Endothelial cell of umbilical vein (primary cell): ENCODE data around the gene MVD. TPM values are rescaled to one million over a fixed set of nuclear protein-coding genes. Genes with fewer than 3 reads are reported as not detected.

Source experiments
- BruUV-seq: library from RNA; stranded (reverse); fragments of 400-500 nt; replicated peaks from 2 replicates; lab custom pipeline; 2021; lab: Mats Ljungman, UMichigan
- CTCF ChIA-PET: fragments of 300-600, 350-600 bp; sonication (Branson Sonifier 250); formaldehyde crosslinking; loops from one replicate; lab custom pipeline; 2021; ENCODE audit warnings: antibody characterized with exemption, inconsistent platforms; lab: Charles Lee
- POLR2A ChIA-PET: fragments of 300-600, 350-600 bp; sonication (Branson Sonifier 250); formaldehyde crosslinking; loops from one replicate; lab custom pipeline; 2021; ENCODE audit warnings: antibody characterized with exemption, inconsistent platforms; lab: Charles Lee
- DNase-seq: peaks from one replicate; pipeline ENCODE4 v3.0.0-alpha.2; 2011; ENCODE audit warnings: low read depth, low spot score
- FAIRE-seq: peaks from 2 replicates; lab custom pipeline; 2011; peaks lifted over from hg19 to GRCh38; lab: Jason Lieb, UNC
- H2AFZ ChIP-seq: 2 replicates; pipeline ENCODE4 v1.6.0; 2012; ENCODE audit warnings: low read depth, low read length, control low read depth, inconsistent platforms
- H3K27ac ChIP-seq: 2 replicates; pipeline ENCODE4 v1.5.1; 2011; ENCODE audit warnings: low read depth, mild to moderate bottlenecking, control low read depth, low read length, moderate library complexity; ENCODE audit not compliant: insufficient read depth
- H3K27me3 ChIP-seq, 2 experiments: 2 replicates each; pipeline versions ENCODE4 v1.6.0 to v1.6.1; 2011; ENCODE audit warnings: low read length in 2 of 2, mixed read lengths in 1 of 2; ENCODE audit not compliant: control insufficient read depth in 2 of 2, insufficient read depth in 2 of 2
- H3K36me3 ChIP-seq, 2 experiments: 2 replicates in 1 of 2; 3 replicates in 1 of 2; pipeline ENCODE4 v1.5.1; 2011; ENCODE audit warnings: low read length in 2 of 2, mild to moderate bottlenecking in 1 of 2, moderate library complexity in 1 of 2; ENCODE audit not compliant: control insufficient read depth in 2 of 2, insufficient read depth in 2 of 2; ENCODE audit errors: extremely low read depth in 1 of 2
- H3K4me1 ChIP-seq: 3 replicates; pipeline ENCODE4 v1.5.1; 2011; ENCODE audit warnings: mild to moderate bottlenecking, low read length; ENCODE audit not compliant: control insufficient read depth, insufficient read depth; ENCODE audit errors: extremely low read depth
- H3K4me2 ChIP-seq: 2 replicates; pipeline ENCODE4 v1.6.1; 2011; ENCODE audit warnings: low read length, control low read depth, mixed read lengths; ENCODE audit not compliant: insufficient read depth
- H3K4me3 ChIP-seq, 3 experiments: fragments of 200-600 bp in 1 of 3; sonication (generic), shearing (Covaris generic) in 1 of 3; replicated peaks in 1 of 3; 2 replicates each; pipeline ENCODE4 v1.5.1; 2011 to 2016; ENCODE audit warnings: control low read depth in 3 of 3, low read length in 3 of 3, mild to moderate bottlenecking in 2 of 3, inconsistent platforms in 1 of 3, low read depth in 1 of 3, moderate library complexity in 1 of 3; ENCODE audit not compliant: insufficient read depth in 1 of 3
- H3K79me2 ChIP-seq: 2 replicates; pipeline ENCODE4 v1.6.0; 2012; ENCODE audit warnings: low read length, inconsistent platforms; ENCODE audit not compliant: control insufficient read depth, insufficient read depth
- H3K9ac ChIP-seq: replicated peaks from 2 replicates; pipeline ENCODE3; 2011; ENCODE audit warnings: low read length, control low read depth; ENCODE audit not compliant: insufficient read depth; ENCODE audit errors: extremely low read depth
- H3K9me1 ChIP-seq: replicated peaks from 3 replicates; pipeline ENCODE4 v1.6.0; 2011; ENCODE audit warnings: mild to moderate bottlenecking, low read length; ENCODE audit not compliant: control insufficient read depth, insufficient read depth; ENCODE audit errors: extremely low read depth
- H3K9me3 ChIP-seq: replicated peaks from 2 replicates; pipeline ENCODE4 v1.5.1; 2012; ENCODE audit warnings: low read length, inconsistent platforms; ENCODE audit not compliant: control insufficient read depth, insufficient read depth
- H4K20me1 ChIP-seq: replicated peaks from 2 replicates; pipeline ENCODE3; 2011; ENCODE audit warnings: mild to moderate bottlenecking, low read length; ENCODE audit not compliant: control insufficient read depth, insufficient read depth; ENCODE audit errors: extremely low read depth
- CTCF ChIP-seq, 2 donors: IDR thresholded peaks; 1 replicate in 1 of 2; 2 replicates in 1 of 2; pipeline ENCODE4 v1.5.1; 2011; ENCODE audit warnings: low read length in 2 of 2, mild to moderate bottlenecking in 2 of 2, moderate library complexity in 2 of 2, control low read depth in 1 of 2, inconsistent platforms in 1 of 2, low read depth in 1 of 2; ENCODE audit not compliant: insufficient read depth in 1 of 2; ENCODE audit errors: extremely low read depth in 1 of 2
- EZH2 ChIP-seq: IDR thresholded peaks from 2 replicates; pipeline ENCODE4 v1.6.1; 2012; ENCODE audit warnings: borderline replicate concordance, low read depth, mild to moderate bottlenecking, moderate library complexity, low read length, inconsistent platforms; ENCODE audit not compliant: severe bottlenecking
- FOS ChIP-seq: IDR thresholded peaks from 2 replicates; pipeline ENCODE4 v1.6.1; 2011; ENCODE audit warnings: mild to moderate bottlenecking, low read length, moderate library complexity, borderline replicate concordance; ENCODE audit not compliant: insufficient read depth
- GATA2 ChIP-seq: IDR thresholded peaks from 2 replicates; pipeline ENCODE4 v1.7.0; 2011; ENCODE audit warnings: low read depth, mild to moderate bottlenecking, moderate library complexity, mixed read lengths, low read length; ENCODE audit not compliant: insufficient read length, insufficient read depth
- JUN ChIP-seq: IDR thresholded peaks from 2 replicates; pipeline ENCODE4 v1.6.1; 2011; ENCODE audit warnings: borderline replicate concordance, low read depth; ENCODE audit not compliant: insufficient read length, insufficient read depth
- MAX ChIP-seq: IDR thresholded peaks from 2 replicates; pipeline ENCODE4 v1.6.1; 2011; ENCODE audit not compliant: insufficient read depth, insufficient read length
- MYC ChIP-seq: IDR thresholded peaks from one replicate; pipeline ENCODE4 v1.6.1; 2011; ENCODE audit warnings: mild to moderate bottlenecking, low read depth, low read length
- POLR2A ChIP-seq: IDR thresholded peaks from 2 replicates; pipeline ENCODE4 v1.6.1; 2012; ENCODE audit warnings: low read depth, mild to moderate bottlenecking, control low read depth, low read length
- POLR2AphosphoS5 ChIP-seq: IDR thresholded peaks from 2 replicates; pipeline ENCODE4 v1.6.1; 2012; ENCODE audit warnings: low read depth, mild to moderate bottlenecking, control low read depth, low read length, moderate library complexity; ENCODE audit not compliant: insufficient read depth
- dilution Hi-C: fragments of 300-500 bp; cut with MboI; formaldehyde crosslinking; loops from one replicate; pipeline ENCODE4 v1.15.0; 2019; ENCODE audit warnings: low sequenced_read_pairs; ENCODE audit not compliant: extremely low pct_ligation_motif_present
- intact Hi-C: fragments of 100-400 bp; cut with micrococcal nuclease; formaldehyde crosslinking; loops from one replicate; pipeline ENCODE4 v1.10.0; 2022
- polyA plus RNA-seq, 4 experiments: library from polyadenylated mRNA; depleted of rRNA in 3 of 4; stranded (reverse) in 3 of 4; unstranded in 1 of 4; fragments of >200 nt; gene quantifications; 2 replicates each; pipeline versions ENCODE4 v1.2.1 to v1.2.3, GENCODE V29; 2011 to 2012; ENCODE audit warnings: missing spikeins in 1 of 4
- total RNA-seq: library from RNA; stranded (reverse); gene quantifications from 2 replicates; pipeline ENCODE4 v1.2.3, GENCODE V29; 2021

MVD gene
- total and polyA plus RNA-seq, 2 donors (not counting 3 experiments of a cell fraction or from before 2014, with no cell fraction given) = 64.4 to 142 TPM

DNA sequence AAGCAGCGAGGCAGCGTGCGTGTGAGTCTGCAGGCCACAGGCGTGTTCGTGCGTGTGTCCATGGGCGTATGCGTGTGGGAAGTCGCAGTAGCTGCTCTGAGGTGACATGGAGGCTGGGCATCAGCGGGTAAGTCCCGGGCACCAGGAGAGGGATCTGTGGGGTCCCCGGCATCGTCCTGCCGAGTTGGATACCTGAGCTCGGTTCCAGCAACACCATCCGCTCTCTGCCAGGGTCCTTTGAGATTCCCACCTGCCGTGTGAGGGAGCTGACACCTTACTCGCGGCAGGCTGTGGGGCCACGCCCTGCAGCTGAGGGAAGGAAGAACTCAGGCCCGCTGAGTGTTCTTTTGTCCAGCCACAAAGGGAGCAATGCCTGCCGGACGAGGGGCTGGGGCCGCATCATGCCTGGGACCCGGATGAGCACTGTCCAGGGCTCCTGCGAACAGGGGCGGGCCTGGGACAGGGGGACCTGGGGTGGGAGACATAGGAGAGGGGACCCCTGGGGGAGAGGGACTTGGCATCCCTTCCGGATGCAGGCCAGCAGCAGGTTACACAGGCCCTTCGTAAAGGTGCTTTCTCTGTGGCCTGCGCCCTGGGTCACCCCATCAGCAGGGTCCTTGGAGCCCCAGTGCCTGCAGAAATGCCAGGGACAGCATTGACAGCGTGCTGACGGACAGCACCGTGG, 28.4 kb upstream of the MVD start:
- no peak for FAIRE-seq
- CTCF ChIA-PET = no interaction called here

More for the DNA sequence above, 28.4 kb upstream of the MVD start:
- Histone ChIP-seq H3K9me1 (no peaks in the 10 kb centered on the region), H3K27me3 (peaks cover 0 to 2% of the 10 kb centered on the region in 2 experiments), H3K4me1 (no peaks in the 10 kb centered on the region), H2AFZ (no peak overlapping the region), H3K9me3 (no peaks in the 10 kb centered on the region), H3K27ac (no peak overlapping the region), H3K36me3 (no peaks in the 10 kb centered on the region), H3K9ac (no peak overlapping the region), H3K4me2 (no peak overlapping the region), H4K20me1 (no peaks in the 10 kb centered on the region), H3K4me3 (no peak overlapping the region), H3K79me2 (no peaks in the 10 kb centered on the region)
- POLR2A ChIA-PET = no interaction called here
- TF ChIP-seq GATA2 (no peak), JUN (no peak), MAX (no peak), EZH2 (no peak), MYC (no peak), FOS (no peak), CTCF (IDR thresholded peaks at IDR 0.05; ENCODE audit: extremely low read depth in 1 of 2, insufficient read depth in 1 of 2, low read depth in 1 of 2, low read length in 2 of 2) (no peak), POLR2AphosphoS5 (no peak), POLR2A (no peak)
- dilution Hi-C loops (no loop called here), intact Hi-C loops (no loop called here)
- no peak for DNase-seq
- no TSS peak for BruUV-seq
